ENCODE data around the gene RANBP3L.

GRCh38 chr5:36228505-36228904, 73.2 kb downstream of the RANBP3L start:
- no peak for TF ChIP-seq POLR2A (IDR thresholded peaks at IDR 0.05; ENCODE audit: low read depth, low read length)
- no peak for TF ChIP-seq POLR2AphosphoS5 (IDR thresholded peaks at IDR 0.05; ENCODE audit: low read depth, low read length)
- TF ChIP-seq SPI1 (IDR thresholded peaks at IDR 0.05; ENCODE audit: low read depth, low read length) = no peak
- no peak for TF ChIP-seq POU2F2 (IDR thresholded peaks at IDR 0.05; ENCODE audit: low read depth, low read length)
- no peak for TF ChIP-seq TAF1 (IDR thresholded peaks at IDR 0.05; ENCODE audit: low read depth, low read length)
- no peak for TF ChIP-seq PAX5 (IDR thresholded peaks at IDR 0.05; ENCODE audit: insufficient read depth, low read length, severe bottlenecking)

Measured in GM12891 (cell line).